Nephron (organoid): ENCODE data around the gene SERPINB1.

Experiments used
- H3K27ac Mint-ChIP-seq, 3 experiments: 2 replicates each; pipeline ENCODE4 v1.8.0; 2020; ENCODE audit warnings: mixed read lengths in 3 of 3, mild to moderate bottlenecking in 2 of 3, moderate library complexity in 1 of 3
- H3K27me3 Mint-ChIP-seq: 2 replicates; pipeline ENCODE4 v1.8.0; 2021; ENCODE audit warnings: low read depth, mild to moderate bottlenecking, moderate library complexity, mixed read lengths
- H3K36me3 Mint-ChIP-seq: 2 replicates; pipeline ENCODE4 v1.8.0; 2020; ENCODE audit warnings: low read depth, mixed read lengths
- H3K4me1 Mint-ChIP-seq: 2 replicates; pipeline ENCODE4 v1.8.0; 2020; ENCODE audit warnings: mixed read lengths
- H3K4me3 Mint-ChIP-seq, 3 experiments: 2 replicates each; pipeline ENCODE4 v1.8.0; 2020; ENCODE audit warnings: mild to moderate bottlenecking in 3 of 3, mixed read lengths in 3 of 3, moderate library complexity in 2 of 3
- H3K9me3 Mint-ChIP-seq: 2 replicates; pipeline ENCODE4 v1.8.0; 2020; ENCODE audit warnings: mixed read lengths
- CTCF ChIP-seq, 3 experiments: fragments of 200-600 bp; sonication (generic); IDR thresholded peaks; one replicate each; pipeline ENCODE4 v1.5.0; 2021; ENCODE audit warnings: antibody characterized with exemption in 3 of 3; ENCODE audit not compliant: unreplicated experiment in 3 of 3

The SERPINB1 gene

GRCh38 chr6:2799936-2800527, 41.6 kb downstream of the SERPINB1 start:
- no peak overlapping the region for H3K4me3 Mint-ChIP-seq
- H3K36me3 Mint-ChIP-seq: peaks cover 7% of the 10 kb centered on the region
- TF ChIP-seq CTCF (IDR thresholded peaks at IDR 0.05; ENCODE audit: unreplicated experiment in 3 of 3): no peak
- H3K9me3 Mint-ChIP-seq: no peaks in the 10 kb centered on the region
- peaks cover 30% of the 10 kb centered on the region for H3K4me1 Mint-ChIP-seq
- H3K27me3 Mint-ChIP-seq: no peaks in the 10 kb centered on the region
- no peak overlapping the region for H3K27ac Mint-ChIP-seq

- peaks cover 7% of the 10 kb centered on the region for H3K36me3 Mint-ChIP-seq
- H3K9me3 Mint-ChIP-seq: no peaks in the 10 kb centered on the region
- peak overlapping the region; percentile 27 to 44 (median 28) for H3K27ac Mint-ChIP-seq
- TF ChIP-seq CTCF (IDR thresholded peaks at IDR 0.05; ENCODE audit: unreplicated experiment in 3 of 3): no peak
- H3K27me3 Mint-ChIP-seq: no peaks in the 10 kb centered on the region
- H3K4me1 Mint-ChIP-seq: peaks cover 37% of the 10 kb centered on the region
- H3K4me3 Mint-ChIP-seq: no peak overlapping the region
Observed at GRCh38 chr6:2798586-2799134, 43.0 kb downstream of the SERPINB1 start.

- H3K9me3 Mint-ChIP-seq: no peaks in the 10 kb centered on the region
- TF ChIP-seq CTCF (IDR thresholded peaks at IDR 0.05; ENCODE audit: unreplicated experiment in 3 of 3): no peak
- H3K27ac Mint-ChIP-seq: peak overlapping the region; percentile 27 to 64 (median 44)
- peaks cover 7% of the 10 kb centered on the region for H3K36me3 Mint-ChIP-seq
- H3K27me3 Mint-ChIP-seq: no peaks in the 10 kb centered on the region
- H3K4me1 Mint-ChIP-seq: peaks cover 48% of the 10 kb centered on the region
- peak overlapping the region in 1 of 3 experiments; percentile 50 for H3K4me3 Mint-ChIP-seq
Observed at GRCh38 chr6:2797564-2798031, 44.1 kb downstream of the SERPINB1 start.

- Mint-ChIP-seq H3K4me1 (peaks cover 50% of the 10 kb centered on the region), H3K27me3 (no peaks in the 10 kb centered on the region), H3K4me3 (no peak overlapping the region), H3K36me3 (peaks cover 7% of the 10 kb centered on the region), H3K27ac (peak overlapping the region in 2 of 3 experiments; percentile 38 to 70), H3K9me3 (no peaks in the 10 kb centered on the region)
- TF ChIP-seq CTCF (IDR thresholded peaks at IDR 0.05; ENCODE audit: unreplicated experiment in 3 of 3): no peak
Observed at GRCh38 chr6:2796861-2797260, 44.8 kb downstream of the SERPINB1 start.

GRCh38 chr6:2795956-2796355, 45.7 kb downstream of the SERPINB1 start:
- Mint-ChIP-seq H3K9me3 (no peaks in the 10 kb centered on the region), H3K27ac (peak overlapping the region in 2 of 3 experiments; percentile 10 to 43), H3K4me1 (peaks cover 56% of the 10 kb centered on the region), H3K27me3 (no peaks in the 10 kb centered on the region), H3K4me3 (no peak overlapping the region), H3K36me3 (peaks cover 7% of the 10 kb centered on the region)
- TF ChIP-seq CTCF (IDR thresholded peaks at IDR 0.05; ENCODE audit: unreplicated experiment in 3 of 3): no peak

GRCh38 chr6:2795162-2795561, 46.5 kb downstream of the SERPINB1 start:
- H3K27me3 Mint-ChIP-seq: no peaks in the 10 kb centered on the region
- peaks cover 62% of the 10 kb centered on the region for H3K4me1 Mint-ChIP-seq
- H3K4me3 Mint-ChIP-seq: no peak overlapping the region
- TF ChIP-seq CTCF (IDR thresholded peaks at IDR 0.05; ENCODE audit: unreplicated experiment in 3 of 3): no peak
- H3K36me3 Mint-ChIP-seq: peaks cover 7% of the 10 kb centered on the region
- H3K9me3 Mint-ChIP-seq: no peaks in the 10 kb centered on the region
- no peak overlapping the region for H3K27ac Mint-ChIP-seq
